Measurements from ENCODE around the gene EXOSC10.

The EXOSC10 gene

GRCh38 chr1:11099310-11100148 lies at the start of gene EXOSC10:
EXOSC10 (minus strand) TSS chr1:11099869; CDS start chr1:11099831, 38 bp downstream.
- peak; percentile 97 for DNase-seq

DNA sequence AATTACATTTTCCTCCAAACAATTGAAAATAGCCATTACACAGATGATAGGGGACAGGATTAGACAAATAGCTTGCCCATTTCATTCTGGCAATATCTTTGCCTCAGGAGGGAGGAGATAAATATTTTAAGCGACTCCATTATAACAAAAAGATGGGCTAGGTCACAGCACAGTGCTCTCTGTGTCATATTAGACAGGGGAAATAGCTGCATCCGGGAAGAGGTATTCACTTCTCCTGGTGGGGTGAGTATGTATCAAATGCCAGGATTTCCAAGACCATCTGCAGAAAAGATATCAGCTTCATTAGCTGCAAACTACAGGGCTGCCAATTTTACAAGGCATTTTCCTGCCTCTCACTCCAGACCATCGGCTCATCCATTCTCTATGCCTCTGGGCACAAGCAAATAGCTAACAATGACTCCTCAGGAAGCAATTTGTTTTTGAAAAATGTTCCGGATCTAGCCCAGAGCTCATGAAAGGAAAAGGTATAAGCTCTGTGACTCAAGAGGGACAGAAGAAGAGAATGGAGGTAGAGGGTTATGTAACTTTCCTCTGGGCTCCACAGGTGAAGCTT lies 47.6 kb upstream of the EXOSC10 start:
- no peak for DNase-seq

DNA sequence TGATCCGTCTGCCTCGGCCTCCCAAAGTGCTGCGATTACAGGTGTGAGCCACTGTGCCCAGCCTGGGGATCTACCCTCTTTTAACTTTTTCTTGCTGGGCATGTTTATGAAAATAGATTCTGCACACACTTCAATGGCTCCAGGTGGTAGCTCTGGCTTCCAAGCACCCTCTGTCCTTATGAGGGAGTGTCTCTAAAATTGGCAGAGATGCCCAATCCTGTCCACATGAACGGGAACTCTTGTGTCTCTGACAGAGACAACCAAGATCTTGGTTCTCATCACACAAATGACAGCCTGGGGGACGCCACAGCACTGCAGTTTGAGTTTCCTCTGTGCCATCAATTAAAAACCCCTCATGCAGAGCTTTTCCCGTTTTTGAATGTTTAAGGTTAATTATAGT lies 46.1 kb upstream of the EXOSC10 start:
- DNase-seq, result no peak

DNA sequence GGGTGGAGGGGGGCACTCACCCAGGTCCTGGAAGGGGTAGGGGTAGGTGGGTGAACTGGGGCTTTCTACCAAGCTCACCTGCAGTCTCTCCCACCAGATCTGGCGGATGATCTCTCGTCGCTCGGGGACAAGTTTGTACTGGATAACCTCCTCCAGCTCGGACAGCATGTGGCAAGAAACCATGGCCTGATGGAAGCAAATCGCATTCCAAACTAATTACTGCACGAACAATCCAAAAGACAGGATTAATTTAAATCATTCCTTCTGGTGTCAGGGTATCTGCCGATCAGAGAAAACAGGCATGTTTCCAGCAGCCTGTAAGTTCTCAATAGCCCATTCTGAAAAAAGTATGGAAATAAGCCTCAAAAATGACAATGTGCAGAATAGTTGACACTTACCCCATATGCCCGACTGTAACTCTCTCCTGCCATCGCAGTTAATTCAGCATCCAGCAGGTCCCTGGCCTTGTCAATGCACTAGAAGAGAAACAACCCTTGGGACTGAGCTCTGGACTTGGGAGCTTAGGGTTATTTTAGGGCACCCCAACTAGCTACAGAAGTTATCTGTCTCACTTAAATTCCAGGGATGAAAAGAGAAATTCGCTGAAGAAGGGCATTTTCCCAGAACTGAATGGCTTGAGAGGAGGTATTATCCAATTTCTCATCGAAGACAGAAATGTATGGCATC lies 45.0 kb upstream of the EXOSC10 start:
- DNase-seq, result no peak

- no peak for DNase-seq
Measured at GRCh38 chr1:11143907-11144306, 44.2 kb upstream of the EXOSC10 start.

DNA sequence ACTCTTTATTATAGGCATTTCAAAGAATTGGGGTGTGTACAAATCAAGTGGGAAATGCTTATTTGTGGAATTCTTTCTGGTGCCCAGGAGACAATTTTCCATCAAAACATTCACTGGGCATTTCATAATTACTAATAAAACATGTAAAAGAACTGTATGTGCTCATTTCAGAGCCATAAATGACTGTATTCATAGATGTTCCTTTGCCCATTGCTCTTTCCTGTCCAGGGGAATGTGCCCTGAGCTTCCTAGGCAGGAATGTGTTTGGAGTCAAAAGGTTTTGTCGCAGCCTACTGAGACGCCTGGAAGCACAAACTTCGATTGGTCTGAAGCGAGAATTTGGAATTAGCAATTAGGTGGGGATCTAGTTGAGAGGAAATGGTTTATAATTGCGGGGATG lies 43.7 kb upstream of the EXOSC10 start:
- no peak for DNase-seq

- DNase-seq, result no peak
Measured at GRCh38 chr1:11142618-11143391, 43.1 kb upstream of the EXOSC10 start.

GRCh38 chr1:11138952-11139351 lies 39.3 kb upstream of the EXOSC10 start:
- no peak for DNase-seq

DNA sequence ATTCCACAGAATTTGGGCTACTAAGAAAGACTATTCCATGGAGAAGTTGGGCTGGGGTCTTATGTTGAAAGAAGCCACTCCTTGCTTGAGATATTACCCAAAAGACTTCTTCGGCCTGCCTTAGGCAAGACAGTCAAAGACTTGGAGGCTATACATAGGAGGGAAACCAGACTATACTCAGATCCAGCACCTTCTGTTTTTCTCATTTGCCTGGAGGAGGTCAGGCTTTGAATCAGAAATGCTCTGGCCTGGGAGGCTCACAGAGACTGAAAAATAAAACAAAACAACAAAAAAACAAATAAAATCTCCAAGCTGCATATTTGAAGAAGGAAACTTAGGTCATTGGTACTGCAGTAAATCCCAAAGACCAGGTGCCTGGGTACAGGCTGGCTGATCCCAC lies 38.4 kb upstream of the EXOSC10 start:
- no peak for DNase-seq

GRCh38 chr1:11134898-11135266 lies 35.2 kb upstream of the EXOSC10 start:
- no peak for DNase-seq

DNA sequence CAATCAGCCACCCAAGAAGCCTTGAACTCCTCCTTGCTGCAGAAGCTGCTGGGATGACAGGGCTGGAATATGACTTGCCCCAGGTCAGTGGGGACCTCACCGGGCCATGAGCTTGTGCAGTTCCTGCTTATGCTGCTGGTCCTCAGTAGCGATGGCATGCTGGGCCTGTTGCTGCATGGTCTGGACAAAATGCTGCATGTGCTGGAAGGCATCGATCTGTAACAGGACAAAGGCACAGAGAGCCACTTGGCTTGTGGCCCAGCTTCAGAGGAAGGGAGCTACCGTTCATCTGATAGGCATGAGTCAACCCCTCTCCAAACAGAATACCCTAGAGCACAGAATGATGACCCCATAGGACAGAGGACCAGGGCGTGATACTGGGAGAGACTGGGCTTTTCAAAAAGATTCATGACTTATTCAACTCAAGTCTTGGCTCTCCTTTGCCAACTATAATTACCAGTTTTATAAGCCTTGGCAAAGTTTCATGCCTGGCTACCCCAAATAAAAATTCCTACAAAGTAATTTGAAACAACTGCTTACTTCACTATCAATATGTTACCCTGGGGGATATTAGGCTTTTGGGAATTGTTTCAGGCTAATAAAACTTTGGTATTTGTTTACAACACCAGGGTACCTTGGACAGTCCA lies 34.7 kb upstream of the EXOSC10 start:
- no peak for DNase-seq

DNA sequence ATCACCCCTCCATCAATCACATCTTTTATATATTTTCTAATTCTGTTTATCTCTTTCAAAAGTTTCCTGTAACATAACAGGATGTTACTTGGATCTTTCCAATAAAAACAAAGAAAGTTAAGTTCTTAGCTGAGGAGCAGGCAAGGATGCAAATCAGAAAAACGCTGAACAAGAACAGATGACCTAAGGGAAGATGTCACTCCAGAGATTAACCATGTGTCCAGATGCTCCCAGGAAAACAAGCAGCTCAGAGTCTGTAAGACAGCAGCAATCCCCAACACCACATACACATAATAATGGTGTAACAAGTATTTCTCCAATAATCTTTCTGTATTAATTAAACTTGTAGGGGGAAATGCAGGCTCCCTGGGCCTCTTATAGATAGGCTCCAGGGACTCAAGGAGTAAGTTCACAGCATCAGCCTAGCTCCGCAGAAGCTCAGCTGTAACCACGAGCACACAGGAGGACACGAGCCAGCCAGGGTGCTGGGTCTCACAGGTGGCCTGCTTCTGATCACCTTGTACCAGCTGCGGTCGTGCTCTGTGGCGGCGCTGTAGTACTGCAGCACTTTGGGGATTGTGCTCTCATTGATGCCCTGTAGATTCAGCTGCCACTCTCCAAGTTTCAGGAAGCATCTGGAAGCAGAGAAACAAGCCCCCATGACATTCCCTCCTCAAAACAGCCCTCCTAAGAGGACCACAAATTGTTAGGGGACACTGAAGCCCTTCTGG lies 33.1 kb upstream of the EXOSC10 start:
- no peak for DNase-seq

DNA sequence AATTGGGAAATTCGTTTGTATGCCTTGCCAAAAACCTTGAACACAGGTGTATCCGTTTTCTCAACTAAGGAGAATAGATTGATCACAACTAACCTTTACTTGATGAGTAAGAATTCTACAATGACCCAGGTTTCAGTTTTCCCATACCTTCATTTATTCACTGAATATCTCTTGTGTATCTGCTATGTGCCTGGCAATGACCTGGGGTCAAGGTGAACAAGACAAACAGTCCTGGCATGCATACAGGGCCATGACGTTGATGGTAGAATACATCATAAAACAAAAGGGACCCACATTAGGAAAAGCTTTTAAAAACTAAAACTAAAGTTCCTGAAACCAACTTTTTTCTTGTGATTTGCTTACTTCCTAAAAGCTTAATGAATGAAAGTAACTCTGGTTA lies 32.1 kb upstream of the EXOSC10 start:
- no peak for DNase-seq

DNA sequence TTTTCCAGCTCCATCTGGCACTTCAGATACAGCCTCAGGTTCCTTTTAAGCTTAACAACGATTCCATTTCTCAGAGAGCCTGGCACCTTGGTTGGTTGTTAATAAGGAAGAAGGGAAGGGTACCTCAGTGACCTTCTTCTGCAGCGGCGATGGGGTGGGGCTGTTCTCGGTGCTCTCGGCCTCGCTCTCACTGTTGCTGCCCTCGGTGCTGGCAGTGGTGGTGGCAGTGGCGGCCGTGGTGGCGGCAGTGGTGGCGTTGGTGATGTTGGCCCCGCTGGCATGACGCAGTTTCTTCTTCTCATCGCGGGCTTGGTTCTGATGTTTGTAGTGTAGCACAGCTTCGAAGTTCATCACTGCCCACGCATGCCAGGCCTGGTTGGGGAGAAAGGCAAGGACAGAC lies 30.7 kb upstream of the EXOSC10 start:
- DNase-seq, result no peak

DNA sequence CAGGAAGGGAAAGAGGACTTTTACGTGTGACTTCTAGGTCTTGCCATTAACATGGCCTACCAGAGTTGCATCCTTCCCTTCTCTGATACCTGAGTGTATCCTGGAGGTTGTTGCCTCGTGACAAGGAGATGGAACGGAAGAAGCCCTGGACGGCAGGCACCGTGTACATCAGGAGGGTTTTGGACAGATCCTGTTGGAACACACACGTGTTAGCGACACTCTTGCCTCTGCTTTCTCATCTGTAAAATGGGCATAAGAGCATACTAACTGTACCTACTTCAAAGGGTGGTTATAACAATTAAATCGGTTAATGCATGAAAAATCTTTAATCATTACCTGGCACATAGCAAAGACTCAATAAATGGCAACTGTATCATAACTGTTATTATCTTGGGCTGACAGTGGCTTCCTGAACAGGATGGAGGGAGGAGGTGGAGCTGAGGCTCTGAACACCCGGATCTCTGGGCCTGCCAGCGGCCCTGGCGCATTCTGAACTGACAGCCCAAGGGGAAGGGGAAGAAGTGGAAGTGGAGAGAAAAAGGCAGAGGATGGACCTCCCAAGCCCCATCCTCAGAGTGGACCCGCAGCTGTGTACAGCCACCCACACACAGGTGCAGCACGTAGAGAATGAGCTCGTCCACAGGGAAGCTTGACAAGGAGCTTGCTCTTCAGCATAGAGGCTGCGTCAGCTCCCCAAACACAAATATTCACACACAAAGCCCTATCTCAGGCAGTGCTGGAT lies 30.2 kb upstream of the EXOSC10 start:
- no peak for DNase-seq

DNA sequence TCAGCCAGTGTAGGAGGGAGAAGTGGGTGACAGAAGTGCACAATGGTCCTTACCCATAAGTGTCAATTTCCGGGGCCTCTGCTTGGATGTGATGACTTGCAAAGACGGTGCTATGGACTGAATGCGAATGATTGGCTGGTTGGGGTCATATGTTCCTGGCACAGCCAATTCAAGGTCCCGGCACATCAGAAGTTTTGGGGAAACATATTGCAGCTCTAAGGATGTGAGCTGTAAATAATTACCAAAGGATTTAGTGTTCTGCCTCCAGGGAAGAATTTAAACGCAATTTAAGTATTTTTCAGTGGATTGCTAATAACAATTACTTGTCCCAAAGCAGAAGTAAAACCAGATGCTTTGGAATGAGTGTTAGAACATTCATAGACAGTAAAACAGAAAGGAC lies 26.9 kb upstream of the EXOSC10 start:
- no peak for DNase-seq

GRCh38 chr1:11125931-11126330 lies 26.3 kb upstream of the EXOSC10 start:
- DNase-seq, result no peak

DNA sequence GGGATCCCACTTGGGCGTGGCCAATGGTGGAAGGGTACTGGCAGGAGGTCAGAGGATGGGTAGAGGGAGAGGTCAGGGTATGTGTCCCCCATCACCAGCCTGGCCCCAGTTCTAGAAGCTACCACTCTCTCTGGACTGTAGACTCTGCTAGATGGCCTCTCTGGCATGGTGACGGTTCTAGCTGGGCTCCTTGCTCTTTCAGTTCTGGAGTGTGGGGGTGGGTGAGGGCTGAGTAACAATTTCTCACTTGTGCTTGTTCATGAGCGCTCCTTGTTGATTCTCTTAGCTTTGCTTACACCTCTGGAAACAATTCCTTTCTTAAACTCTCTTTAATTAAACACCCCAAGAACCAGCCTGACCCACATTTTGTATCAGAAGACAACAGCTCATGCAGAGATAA lies 25.3 kb upstream of the EXOSC10 start:
- no peak for DNase-seq

DNA sequence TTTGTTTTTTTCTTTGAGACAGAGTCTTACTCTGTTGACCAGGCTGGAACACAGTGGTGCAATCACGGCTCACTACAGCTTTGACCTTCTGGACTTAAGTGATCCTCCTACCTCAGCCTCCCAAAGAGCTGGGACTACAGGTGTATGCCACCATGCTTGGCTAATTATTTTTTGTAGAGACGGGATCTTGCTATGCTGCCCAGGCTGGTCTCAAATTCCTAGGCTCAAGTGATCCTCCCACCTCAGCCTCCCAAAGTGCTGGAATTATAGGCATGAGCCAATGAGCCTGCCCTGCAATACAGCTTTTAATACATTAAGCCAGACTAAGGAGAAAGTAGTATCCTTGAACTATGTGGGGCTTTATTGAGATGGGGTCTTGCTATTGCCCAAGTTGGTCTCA lies 16.6 kb upstream of the EXOSC10 start:
- no peak for DNase-seq

DNA sequence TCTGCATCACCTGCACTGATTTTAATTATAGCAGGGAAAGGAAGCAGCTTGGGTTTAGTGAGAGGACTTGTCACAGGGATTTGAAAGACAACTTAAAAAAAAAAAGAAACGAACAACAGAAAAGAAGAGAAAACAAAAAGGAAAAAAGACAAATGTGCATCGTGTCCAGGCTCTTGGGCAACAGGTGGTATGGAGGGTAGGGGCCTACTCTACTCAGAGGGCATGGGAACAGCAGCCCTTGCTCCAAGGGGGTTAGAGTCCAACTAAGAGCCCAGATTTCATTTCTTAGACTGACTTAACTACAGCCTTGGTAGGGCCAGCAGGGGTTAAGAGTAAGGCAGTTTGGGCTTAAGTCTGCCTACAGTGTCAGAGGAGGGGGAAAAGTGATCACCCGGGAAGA lies 15.3 kb upstream of the EXOSC10 start:
- DNase-seq, result no peak

GRCh38 chr1:11109047-11109760 lies 9.5 kb upstream of the EXOSC10 start:
- DNase-seq, result no peak

Data from stimulated activated CD4-positive, alpha-beta T cell treated with anti-CD3 and anti-CD28 coated beads, Interleukin-12 subunit alpha, Interleukin-12 subunit beta, amount 100 ng/mL, for 4 hours (primary cell).